Left lobe of liver (tissue), 2 donors: ENCODE measurements around the gene TRIM28. TPM values are rescaled to one million over a fixed set of nuclear protein-coding genes. Genes with fewer than 3 reads are reported as not detected.

Experiments
- ATAC-seq: fragments of 200-7000 bp; cut with Tn5 transposase; one replicate; pipeline ENCODE4 v1.9.1; 2020; ENCODE audit warnings: mild to moderate bottlenecking, moderate library complexity
- DNase-seq: peaks from one replicate; pipeline ENCODE4 v3.0.0-alpha.2; 2020; ENCODE audit warnings: low spot score
- total RNA-seq: library from RNA; stranded (reverse); gene quantifications from one replicate; pipeline ENCODE4 v1.2.1, GENCODE V29; 2021
- donor health status: DM: no; HTN: no; CAD: no; lungs with moderate emphysema.
- donor health status: DM: no; HTN: yes; CAD: no.

The TRIM28 gene
- total RNA-seq, 1 donor from 2014 or later = 84.0 TPM

GRCh38 chr19:58558623-58559274, 14.9 kb downstream of the TRIM28 start:
- ATAC-seq (peak; percentile 74), DNase-seq (peak; percentile 99)

GRCh38 chr19:58559275-58560006, 15.6 kb downstream of the TRIM28 start:
- ATAC-seq (peak; percentile 65), DNase-seq (peak; percentile 92)

- ATAC-seq = no peak
Measured at GRCh38 chr19:58560007-58560887, 16.4 kb downstream of the TRIM28 start.

GRCh38 chr19:58560921-58561320, 17.1 kb downstream of the TRIM28 start:
- no peak for ATAC-seq
- DNase-seq = no peak

More at GRCh38 chr19:58560007-58560887, 16.4 kb downstream of the TRIM28 start:
- DNase-seq = peak; percentile 54

GRCh38 chr19:58561373-58562121, 17.7 kb downstream of the TRIM28 start:
- ATAC-seq (no peak), DNase-seq (no peak)

GRCh38 chr19:58562122-58563033, 18.5 kb downstream of the TRIM28 start:
- DNase-seq (peak; percentile 62), ATAC-seq (peak; percentile 10)

- peak; percentile 62 for DNase-seq
- no peak for ATAC-seq
Measured at GRCh38 chr19:58563034-58563573, 19.2 kb downstream of the TRIM28 start.

GRCh38 chr19:58563823-58564222, 20.0 kb downstream of the TRIM28 start:
- DNase-seq (no peak), ATAC-seq (no peak)

GRCh38 chr19:58566989-58567388, 23.1 kb downstream of the TRIM28 start:
- no peak for ATAC-seq
- no peak for DNase-seq

- no peak for DNase-seq
- no peak for ATAC-seq
Measured at GRCh38 chr19:58568453-58569130, 24.7 kb downstream of the TRIM28 start.

GRCh38 chr19:58569191-58569942, 25.5 kb downstream of the TRIM28 start:
- ATAC-seq (no peak), DNase-seq (no peak)

- DNase-seq = no peak
- ATAC-seq = no peak
Measured at GRCh38 chr19:58569943-58570670, 26.2 kb downstream of the TRIM28 start.

- ATAC-seq (no peak), DNase-seq (peak; percentile 49)
Measured at GRCh38 chr19:58570770-58571574, 27.1 kb downstream of the TRIM28 start.

- DNase-seq (peak; percentile 43), ATAC-seq (no peak)
Measured at GRCh38 chr19:58571575-58571947, 27.7 kb downstream of the TRIM28 start.

- no peak for ATAC-seq
- DNase-seq = no peak
Measured at GRCh38 chr19:58572026-58572817, 28.4 kb downstream of the TRIM28 start.
